H1 (cell line): Measurements from ENCODE around the gene CLRN2.

Experiments used
- CEBPB ChIP-seq: IDR thresholded peaks from 2 replicates; pipeline ENCODE4 v1.6.1; 2012; ENCODE audit warnings: low read depth, low read length
- EP300 ChIP-seq, 2 experiments: IDR thresholded peaks; 1 replicate in 1 of 2; 2 replicates in 1 of 2; pipeline ENCODE4 v1.6.1; 2011 to 2012; ENCODE audit warnings: low read depth in 2 of 2, low read length in 2 of 2, mild to moderate bottlenecking in 2 of 2, borderline replicate concordance in 1 of 2, inconsistent platforms in 1 of 2, moderate library complexity in 1 of 2
- JUN ChIP-seq: IDR thresholded peaks from 2 replicates; pipeline ENCODE4 v1.6.1; 2011; ENCODE audit warnings: low read depth, mild to moderate bottlenecking, improper control_type of control experiment, low read length
- TF ChIP-seq, protein P1 (sequence below), 3 experiments: IDR thresholded peaks; 1 replicate in 2 of 3; 2 replicates in 1 of 3; pipeline versions ENCODE4 v1.5.1 to v1.6.1; 2011; ENCODE audit warnings: low read length in 3 of 3, mild to moderate bottlenecking in 3 of 3, inconsistent platforms in 2 of 3, low read depth in 1 of 3, moderate library complexity in 1 of 3; ENCODE audit not compliant: insufficient read depth in 1 of 3; ENCODE audit errors: control extremely low read depth in 1 of 3

DNA sequence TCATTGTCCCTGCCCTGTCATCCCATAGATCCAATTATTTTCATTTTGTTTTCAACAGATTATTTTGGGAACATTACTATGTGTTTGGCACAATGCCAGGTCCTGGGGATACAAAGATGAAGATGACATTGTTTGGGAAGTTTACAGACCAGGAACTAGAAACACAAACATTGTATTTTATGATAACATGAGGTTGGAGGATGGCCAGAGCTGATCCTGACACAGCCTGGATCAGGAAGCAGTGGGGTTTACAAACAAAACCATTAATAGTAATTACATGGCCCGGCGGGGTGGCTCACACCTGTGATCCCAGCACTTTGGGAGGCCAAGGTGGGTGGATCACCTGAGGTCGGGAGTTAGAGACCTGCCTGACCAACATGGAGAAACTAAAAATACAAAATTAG, 29.9 kb downstream of the CLRN2 start:
- TF ChIP-seq EP300 (IDR thresholded peaks at IDR 0.05; ENCODE audit: borderline replicate concordance in 1 of 2, low read depth in 2 of 2, low read length in 2 of 2) (no peak), JUN (no peak), CEBPB (no peak)
- TF ChIP-seq, protein P1, sequence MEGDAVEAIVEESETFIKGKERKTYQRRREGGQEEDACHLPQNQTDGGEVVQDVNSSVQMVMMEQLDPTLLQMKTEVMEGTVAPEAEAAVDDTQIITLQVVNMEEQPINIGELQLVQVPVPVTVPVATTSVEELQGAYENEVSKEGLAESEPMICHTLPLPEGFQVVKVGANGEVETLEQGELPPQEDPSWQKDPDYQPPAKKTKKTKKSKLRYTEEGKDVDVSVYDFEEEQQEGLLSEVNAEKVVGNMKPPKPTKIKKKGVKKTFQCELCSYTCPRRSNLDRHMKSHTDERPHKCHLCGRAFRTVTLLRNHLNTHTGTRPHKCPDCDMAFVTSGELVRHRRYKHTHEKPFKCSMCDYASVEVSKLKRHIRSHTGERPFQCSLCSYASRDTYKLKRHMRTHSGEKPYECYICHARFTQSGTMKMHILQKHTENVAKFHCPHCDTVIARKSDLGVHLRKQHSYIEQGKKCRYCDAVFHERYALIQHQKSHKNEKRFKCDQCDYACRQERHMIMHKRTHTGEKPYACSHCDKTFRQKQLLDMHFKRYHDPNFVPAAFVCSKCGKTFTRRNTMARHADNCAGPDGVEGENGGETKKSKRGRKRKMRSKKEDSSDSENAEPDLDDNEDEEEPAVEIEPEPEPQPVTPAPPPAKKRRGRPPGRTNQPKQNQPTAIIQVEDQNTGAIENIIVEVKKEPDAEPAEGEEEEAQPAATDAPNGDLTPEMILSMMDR (IDR thresholded peaks at IDR 0.05; ENCODE audit: control extremely low read depth in 1 of 3, insufficient read depth in 1 of 3, low read depth in 1 of 3, low read length in 3 of 3), result no peak
